SK-N-SH (cell line): Measurements from ENCODE around the gene PLD1. TPM values are rescaled to one million over a fixed set of nuclear protein-coding genes. Genes with fewer than 3 reads are reported as not detected.

Experiments
- CTCF ChIA-PET: fragments of 300-600, 350-600 bp; formaldehyde crosslinking; extraction: SDS; loops from one replicate; lab custom pipeline; 2021; lab: Yijun Ruan, JAX
- POLR2A ChIA-PET: fragments of 350-600 bp; sonication (Branson Sonifier 250); formaldehyde crosslinking; extraction: SDS; loops from one replicate; lab custom pipeline; 2020; ENCODE audit warnings: antibody characterized with exemption, inconsistent platforms; lab: Yijun Ruan, JAX
- DNase-seq: peaks from one replicate; pipeline ENCODE4 v3.0.0; 2012
- H2AFZ ChIP-seq: fragments of 200-600 bp; sonication (generic); 2 replicates; pipeline ENCODE4 v1.8.1; 2016; ENCODE audit warnings: antibody characterized with exemption, mild to moderate bottlenecking, low read depth
- H3F3A ChIP-seq: fragments of 200-600 bp; sonication (generic); replicated peaks from 2 replicates; pipeline ENCODE3; 2016; ENCODE audit warnings: antibody characterized with exemption, mild to moderate bottlenecking; ENCODE audit not compliant: insufficient read depth
- H3K27ac ChIP-seq, 2 experiments: fragments of 200-500 bp in 1 of 2; fragments of 200-600 bp in 1 of 2; sonication (Bioruptor generic) in 1 of 2; sonication (generic), shearing (Covaris generic) in 1 of 2; 2 replicates each; pipeline versions ENCODE4 v1.5.1 to v1.6.1; 2014 to 2016; ENCODE audit warnings: low read depth in 2 of 2, inconsistent platforms in 1 of 2, low read length in 1 of 2, mild to moderate bottlenecking in 1 of 2, mixed read lengths in 1 of 2
- H3K27me3 ChIP-seq: fragments of 200-600 bp; sonication (generic), shearing (Covaris generic); 2 replicates; pipeline ENCODE4 v1.6.1; 2016; ENCODE audit warnings: mixed run types; ENCODE audit not compliant: insufficient read depth
- H3K36me3 ChIP-seq, 2 experiments: fragments of 200-500 bp in 1 of 2; fragments of 200-600 bp in 1 of 2; sonication (Bioruptor generic) in 1 of 2; sonication (generic) in 1 of 2; replicated peaks in 1 of 2; 2 replicates each; pipeline versions ENCODE3 to v1.5.1; 2014 to 2016; ENCODE audit warnings: low read length in 1 of 2, mild to moderate bottlenecking in 1 of 2; ENCODE audit not compliant: insufficient read depth in 2 of 2, control insufficient read depth in 1 of 2
- H3K4me1 ChIP-seq, 2 experiments: fragments of 200-500 bp in 1 of 2; fragments of 200-600 bp in 1 of 2; sonication (Bioruptor generic) in 1 of 2; sonication (generic), shearing (Covaris generic) in 1 of 2; 2 replicates each; pipeline versions ENCODE4 v1.5.1 to v1.6.1; 2014 to 2016; ENCODE audit warnings: low read depth in 1 of 2, low read length in 1 of 2, mixed run types in 1 of 2; ENCODE audit not compliant: insufficient read depth in 2 of 2, control insufficient read depth in 1 of 2
- H3K4me2 ChIP-seq: fragments of 200-600 bp; sonication (generic), shearing (Covaris generic); 2 replicates; pipeline ENCODE4 v1.6.1; 2017; ENCODE audit warnings: mixed run types
- H3K4me3 ChIP-seq, 2 experiments: fragments of 200-500 bp in 1 of 2; fragments of 200-600 bp in 1 of 2; sonication (Bioruptor generic) in 1 of 2; sonication (generic), shearing (Covaris generic) in 1 of 2; 2 replicates each; pipeline versions ENCODE4 v1.5.1 to v1.8.1; 2014 to 2016; ENCODE audit warnings: low read depth in 2 of 2, inconsistent platforms in 1 of 2, low read length in 1 of 2, mild to moderate bottlenecking in 1 of 2, mixed read lengths in 1 of 2, moderate library complexity in 1 of 2
- H3K79me2 ChIP-seq: fragments of 200-600 bp; sonication (generic); 2 replicates; pipeline ENCODE4 v1.8.1; 2017; ENCODE audit warnings: mild to moderate bottlenecking; ENCODE audit not compliant: insufficient read depth
- H3K9ac ChIP-seq: fragments of 200-600 bp; sonication (generic); 2 replicates; pipeline ENCODE4 v1.6.1; 2017; ENCODE audit warnings: mixed run types
- H3K9me2 ChIP-seq: fragments of 200-600 bp; sonication (generic); 2 replicates; pipeline ENCODE4 v1.6.1; 2017; ENCODE audit warnings: mixed run types
- H3K9me3 ChIP-seq: fragments of 200-600 bp; sonication (generic); 2 replicates; pipeline ENCODE4 v1.6.1; 2017; ENCODE audit warnings: mixed run types, mild to moderate bottlenecking, moderate library complexity
- H4K20me1 ChIP-seq: fragments of 200-600 bp; sonication (generic); 2 replicates; pipeline ENCODE4 v1.6.1; 2017; ENCODE audit warnings: mild to moderate bottlenecking, mixed run types; ENCODE audit not compliant: insufficient read depth
- CTCF ChIP-seq: fragments of 200-600 bp; sonication (generic); IDR thresholded peaks from 2 replicates; pipeline ENCODE4 v1.6.1; 2017; ENCODE audit warnings: antibody characterized with exemption, mild to moderate bottlenecking, moderate library complexity
- EZH2phosphoT487 ChIP-seq: fragments of 200-600 bp; sonication (generic); IDR thresholded peaks from 2 replicates; pipeline ENCODE4 v1.6.1; 2017; ENCODE audit warnings: low read depth, mixed run types, mild to moderate bottlenecking, antibody characterized with exemption, moderate library complexity, borderline replicate concordance
- FOXJ3 ChIP-seq: sonication (generic); formaldehyde crosslinking; IDR thresholded peaks from 2 replicates; pipeline ENCODE4 v1.5.1; 2020; ENCODE audit warnings: mild to moderate bottlenecking, missing genetic modification reagents
- GABPA ChIP-seq: IDR thresholded peaks from 2 replicates; pipeline ENCODE4 v1.4.0; 2012; ENCODE audit warnings: low read depth, mild to moderate bottlenecking
- GATA2 ChIP-seq: sonication (generic); formaldehyde crosslinking; IDR thresholded peaks from 2 replicates; pipeline ENCODE4 v1.5.0; 2020; ENCODE audit warnings: mild to moderate bottlenecking, missing genetic modification reagents
- IRF3 ChIP-seq: fragments of 150-350 bp; IDR thresholded peaks from 2 replicates; pipeline ENCODE4 v1.6.1; 2016; ENCODE audit warnings: mild to moderate bottlenecking, low read depth, low read length
- JUND ChIP-seq: IDR thresholded peaks from 2 replicates; pipeline ENCODE4 v1.4.0; 2012
- MXI1 ChIP-seq: IDR thresholded peaks from 2 replicates; pipeline ENCODE4 v1.6.1; 2012; ENCODE audit warnings: mild to moderate bottlenecking, low read depth, low read length, improper control_type of control experiment
- POLR2AphosphoS5 ChIP-seq: IDR thresholded peaks from 2 replicates; pipeline ENCODE4 v1.6.1; 2012; ENCODE audit warnings: low read depth, low read length
- RCOR1 ChIP-seq: fragments of 150-350 bp; IDR thresholded peaks from 2 replicates; pipeline ENCODE4 v1.6.1; 2017; ENCODE audit warnings: antibody characterized with exemption, low read length
- RFX5 ChIP-seq: IDR thresholded peaks from 2 replicates; pipeline ENCODE4 v1.6.1; 2012; ENCODE audit warnings: mild to moderate bottlenecking, improper control_type of control experiment, low read length
- RXRA ChIP-seq: IDR thresholded peaks from 2 replicates; pipeline ENCODE4 v1.4.0; 2012; ENCODE audit warnings: low read depth, mild to moderate bottlenecking, borderline replicate concordance
- TCF12 ChIP-seq: IDR thresholded peaks from 2 replicates; pipeline ENCODE4 v1.4.0; 2012
- TEAD4 ChIP-seq: IDR thresholded peaks from 2 replicates; pipeline ENCODE4 v1.4.0; 2012; ENCODE audit warnings: mild to moderate bottlenecking, borderline replicate concordance; ENCODE audit not compliant: insufficient read depth
- WGBS: methylation state at CpG from one replicate; pipeline ENCODE4 v1.1.6; 2017; ENCODE audit warnings: low lambda C conversion rate; 5-methylcytosine and 5-hydroxymethylcytosine counted together
- polyA plus RNA-seq, 3 experiments: library from polyadenylated mRNA; depleted of rRNA; stranded (reverse); fragments of >200 nt; gene quantifications; 2 replicates each; pipeline ENCODE4 v1.2.3, GENCODE V29; 2012

Gene PLD1
- polyA plus RNA-seq, 1 of the 3 experiments (the other 2 are of a cell fraction), result 6.2 TPM

- TF ChIP-seq FOXJ3 (CRISPR knock-in tag), result no peak
- TF ChIP-seq JUND, result no peak
- no peak for TF ChIP-seq POLR2AphosphoS5
- no peak for TF ChIP-seq GATA2
- no peak for TF ChIP-seq RFX5
- no peak for TF ChIP-seq MXI1
- no peak for TF ChIP-seq TCF12
- no peak for TF ChIP-seq RCOR1
- no peak for TF ChIP-seq RXRA
These were observed 166.6 kb downstream of the PLD1 start (continued) for GRCh38 chr3:171643681-171644080.

- Histone ChIP-seq H3K4me3 (no peak overlapping the region), H3K4me1 (peaks cover 6 to 10% of the 10 kb centered on the region in 2 experiments; a peak in 3 of 4 replicates), H3K27me3 (no peaks in the 10 kb centered on the region), H3F3A (peaks cover 4% of the 10 kb centered on the region), H3K27ac (no peak overlapping the region), H3K9me3 (no peaks in the 10 kb centered on the region), H2AFZ (no peak overlapping the region), H3K9me2 (no peaks in the 10 kb centered on the region), H4K20me1 (no peaks in the 10 kb centered on the region), H3K4me2 (no peak overlapping the region), H3K79me2 (no peaks in the 10 kb centered on the region), H3K36me3 (no peaks in the 10 kb centered on the region), H3K9ac (no peak overlapping the region)
- TF ChIP-seq POLR2AphosphoS5 (no peak), GABPA (no peak), JUND (no peak), EZH2phosphoT487 (no peak), TEAD4 (no peak)
- ChIA-PET POLR2A (no interaction called here), CTCF (interaction anchor here (1.6 to 4.7 kb wide), 2 partner anchors 11 to 129 kb away, joined by 3 to 64 read pairs; no protein-coding TSS in a partner anchor)
- whole genome bisulfite sequencing, result 17% methylated on average over 2 of the region's 2 CpGs
- no peak for DNase-seq
These were observed 167.2 kb downstream of the PLD1 start for GRCh38 chr3:171643033-171643432.

GRCh38 chr3:171640520-171641412 is 169.5 kb downstream of the PLD1 start:
- H3K4me2 ChIP-seq, result no peak overlapping the region
- H3K27ac ChIP-seq, result peak overlapping the region; percentile 28 to 62
- DNase-seq, result no peak
- peak overlapping the region; percentile 60; the same call in 1 of the 2 replicates for H2AFZ ChIP-seq
- no peaks in the 10 kb centered on the region for H3K9me3 ChIP-seq
- H3K4me3 ChIP-seq, result no peak overlapping the region
- H3K36me3 ChIP-seq, result no peaks in the 10 kb centered on the region
- no peaks in the 10 kb centered on the region for H3K9me2 ChIP-seq
- TF ChIP-seq CTCF (peak; percentile 31; the same call in 1 of the 2 replicates), IRF3 (no peak)
- no peaks in the 10 kb centered on the region for H4K20me1 ChIP-seq
- peaks cover 4% of the 10 kb centered on the region for H3F3A ChIP-seq
- H3K27me3 ChIP-seq, result no peaks in the 10 kb centered on the region
- H3K79me2 ChIP-seq, result no peaks in the 10 kb centered on the region
- 43% methylated on average over 1 of the region's 2 CpGs for WGBS
- ChIA-PET POLR2A (no interaction called here), CTCF (interaction anchor here (1.7 to 2.2 kb wide), 2 partner anchors 131 to 700 kb away, joined by 5 to 12 read pairs; no protein-coding TSS in a partner anchor)
- H3K4me1 ChIP-seq, result peaks cover 6 to 7% of the 10 kb centered on the region in 2 experiments; a peak in 3 of 4 replicates
- no peak overlapping the region for H3K9ac ChIP-seq
